Psoas muscle (tissue), 8 donors: ENCODE measurements around the gene GDPD3. TPM values are rescaled to one million over a fixed set of nuclear protein-coding genes. Genes with fewer than 3 reads are reported as not detected.
A peak's percentile ranks its signal among the peaks of the same experiment; 100 is the strongest.

Experiments used
- ATAC-seq, 4 donors: fragments of 200-7000 bp; cut with Tn5 transposase; one replicate each; pipeline ENCODE4 v1.9.1; 2020; ENCODE audit warnings: moderate library complexity in 3 of 4, mild to moderate bottlenecking in 2 of 4
- DNase-seq, 2 donors: peaks; one replicate each; pipeline ENCODE4 v3.0.0-alpha.2; 2020
- H3K27ac ChIP-seq: fragments of 200-600 bp; one replicate; pipeline ENCODE4 v1.8.0; 2022
- H3K27me3 ChIP-seq, 3 donors: fragments of 200-600 bp in 1 of 3; one replicate each; pipeline versions ENCODE4 v1.6.1 to v1.8.0; 2013 to 2022; ENCODE audit warnings: low read length in 2 of 3, mild to moderate bottlenecking in 2 of 3, moderate library complexity in 1 of 3; ENCODE audit not compliant: insufficient read depth in 3 of 3
- H3K36me3 ChIP-seq, 2 donors: fragments of 200-600 bp in 1 of 2; one replicate each; pipeline versions ENCODE4 v1.6.1 to v1.8.0; 2013 to 2022; ENCODE audit warnings: low read depth in 1 of 2, mild to moderate bottlenecking in 1 of 2, moderate library complexity in 1 of 2; ENCODE audit not compliant: insufficient read depth in 1 of 2
- H3K4me1 ChIP-seq: fragments of 200-600 bp; one replicate; pipeline ENCODE4 v1.8.0; 2022
- H3K4me3 ChIP-seq: fragments of 200-600 bp; one replicate; pipeline ENCODE4 v1.8.0; 2022; ENCODE audit warnings: mild to moderate bottlenecking
- H3K9me3 ChIP-seq: fragments of 200-600 bp; one replicate; pipeline ENCODE4 v1.8.0; 2022
- CTCF ChIP-seq: fragments of 200-600 bp; IDR thresholded peaks from one replicate; pipeline ENCODE4 v1.8.0; 2022; ENCODE audit warnings: antibody characterized with exemption
- WGBS, 3 donors: extraction: QIAGEN DNeasy Blood & Tissue Kit; methylation state at CpG; one replicate each; pipeline versions ENCODE4 v1.1.6 to v1.1.7; 2013; 5-methylcytosine and 5-hydroxymethylcytosine counted together
- intact Hi-C, 2 donors: fragments of 100-400 bp; cut with DNase I; formaldehyde crosslinking; loops; one replicate each; pipeline versions ENCODE4 v1.11.0 to v1.14.2; 2022
- polyA plus RNA-seq, 3 donors: library from polyadenylated mRNA; stranded (reverse); fragments of 200-250 nt; gene quantifications; one replicate each; pipeline ENCODE4 v1.2.3, GENCODE V29; 2013
- total RNA-seq, 4 donors: library from RNA; stranded (reverse); fragmentation: NEBNext Ultra II Directional in 2 of 4; extraction: Animal tissue kit (Norgen Biotek cat#: 25700) in 2 of 4; gene quantifications; one replicate each; pipeline versions ENCODE4 v1.2.1 to v1.2.4, GENCODE V29; 2021 to 2023
- donor health status: healthy with polysubstance abuse.
- donor health status: DM: no; HTN: no; CAD: no; lungs with moderate emphysema.
- donor health status: Bipolar disorder and iron deficiency.
- donor health status: healthy.
- donor health status: DM: yes; HTN: yes; CAD: no.
- donor health status: DM: no; HTN: no; CAD: no.
- donor health status: DM: no; HTN: no; CAD: no.
- donor health status: DM: yes; HTN: yes; CAD: no.

Gene GDPD3
- total and polyA plus RNA-seq, 7 donors = 0.48 to 3.1 (median 0.89) TPM

- H3K36me3 ChIP-seq = peaks cover 0 to 72% of the 10 kb centered on the region in 2 donors
- no peaks in the 10 kb centered on the region for H3K4me1 ChIP-seq
- ATAC-seq (peak; percentile 60 to 74 (median 64)), DNase-seq (peak; percentile 69 to 80)
- 82 to 88% (median 84%) methylated on average over 29 of the region's 29 CpGs for WGBS, 3 donors
- no peaks in the 10 kb centered on the region for H3K9me3 ChIP-seq
- peak; percentile 57 for TF ChIP-seq CTCF
- H3K27me3 ChIP-seq = no peaks in the 10 kb centered on the region
- H3K4me3 ChIP-seq = no peak overlapping the region
- H3K27ac ChIP-seq = no peak overlapping the region
- intact Hi-C loops = no loop called here
These were observed 923 bp downstream of the GDPD3 start for GRCh38 chr16:30112197-30113030.

- DNase-seq (no peak), ATAC-seq (no peak)
- TF ChIP-seq CTCF = no peak
- WGBS, 3 donors = 46 to 59% (median 52%) methylated on average over 6 to 7 of the region's 7 CpGs
- Histone ChIP-seq H3K36me3 (peaks cover 0 to 68% of the 10 kb centered on the region in 2 donors), H3K4me1 (no peaks in the 10 kb centered on the region), H3K4me3 (no peak overlapping the region), H3K27me3 (no peaks in the 10 kb centered on the region), H3K27ac (no peak overlapping the region), H3K9me3 (no peaks in the 10 kb centered on the region)
- intact Hi-C loops = no loop called here
These were observed 2.7 kb downstream of the GDPD3 start for GRCh38 chr16:30110661-30111060.

- Histone ChIP-seq H3K27me3 (no peaks in the 10 kb centered on the region), H3K9me3 (no peaks in the 10 kb centered on the region), H3K27ac (no peak overlapping the region), H3K4me3 (no peak overlapping the region), H3K4me1 (no peaks in the 10 kb centered on the region), H3K36me3 (peaks cover 0 to 67% of the 10 kb centered on the region in 2 donors)
- ATAC-seq = no peak
- intact Hi-C loops = no loop called here
- WGBS, 3 donors = 89 to 90% (median 89%) methylated on average over 15 of the region's 15 CpGs
- TF ChIP-seq CTCF = no peak
- DNase-seq = no peak
These were observed 5.1 kb downstream of the GDPD3 start for GRCh38 chr16:30108059-30108850.

- no peak for TF ChIP-seq CTCF
- Histone ChIP-seq H3K9me3 (no peaks in the 10 kb centered on the region), H3K36me3 (peaks cover 0 to 44% of the 10 kb centered on the region in 2 donors), H3K27me3 (no peaks in the 10 kb centered on the region), H3K4me3 (no peak overlapping the region), H3K27ac (no peak overlapping the region), H3K4me1 (no peaks in the 10 kb centered on the region)
- no peak for DNase-seq
- intact Hi-C loops = no loop called here
- 79 to 91% (median 80%) methylated on average over 6 of the region's 6 CpGs for WGBS, 3 donors
- ATAC-seq = no peak
These were observed 8.8 kb downstream of the GDPD3 start for GRCh38 chr16:30104492-30104891.
